Glomerular visceral epithelial cell (primary cell): ENCODE measurements around the gene NCAPD3.
"Not testable (repeated sequence)": the region's sequence is repeated elsewhere in the genome, so short reads cannot be mapped to it uniquely, and the experiment has no call there.

Source experiments
- DNase-seq: peaks from one replicate; pipeline ENCODE4 v3.0.0-alpha.2; 2016; ENCODE audit errors: extremely low spot score

Gene NCAPD3

DNA sequence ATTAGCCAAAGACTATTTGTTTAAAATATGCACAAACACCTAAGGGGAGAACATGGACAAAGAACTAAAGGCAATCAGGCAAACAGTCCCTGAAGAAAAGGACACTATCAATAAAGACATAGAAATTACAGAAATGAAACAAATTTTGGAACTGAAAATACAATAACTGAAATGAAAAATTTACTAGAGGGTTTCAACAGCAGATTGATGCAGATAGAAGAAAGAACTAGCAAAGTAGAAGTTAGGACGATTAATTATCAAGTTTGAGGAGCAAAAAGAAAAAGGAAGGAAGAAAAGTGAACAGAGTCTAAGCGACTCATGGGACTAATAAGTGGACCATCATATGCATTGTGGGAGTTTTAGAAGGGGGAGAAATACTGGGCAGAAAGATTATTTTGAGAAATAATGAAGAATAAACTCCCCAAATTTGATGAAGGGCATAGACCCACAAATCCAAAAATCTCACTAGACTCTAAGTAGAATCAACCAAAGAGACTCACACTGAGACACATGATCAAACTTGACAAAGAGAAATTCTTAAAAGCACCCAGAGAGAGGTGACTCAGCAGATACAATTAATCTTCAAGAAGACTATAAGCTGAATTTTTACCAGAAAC, 92.0 kb downstream of the NCAPD3 start:
- DNase-seq = no peak

GRCh38 chr11:134126217-134126822, 97.4 kb downstream of the NCAPD3 start:
- no peak for DNase-seq

- DNase-seq = no peak
Measured at GRCh38 chr11:134125507-134125906, 98.3 kb downstream of the NCAPD3 start.

- no peak for DNase-seq
Measured at GRCh38 chr11:134124660-134125451, 98.9 kb downstream of the NCAPD3 start.

- DNase-seq = no peak
Measured at GRCh38 chr11:134120921-134121526, 102.7 kb downstream of the NCAPD3 start.

DNA sequence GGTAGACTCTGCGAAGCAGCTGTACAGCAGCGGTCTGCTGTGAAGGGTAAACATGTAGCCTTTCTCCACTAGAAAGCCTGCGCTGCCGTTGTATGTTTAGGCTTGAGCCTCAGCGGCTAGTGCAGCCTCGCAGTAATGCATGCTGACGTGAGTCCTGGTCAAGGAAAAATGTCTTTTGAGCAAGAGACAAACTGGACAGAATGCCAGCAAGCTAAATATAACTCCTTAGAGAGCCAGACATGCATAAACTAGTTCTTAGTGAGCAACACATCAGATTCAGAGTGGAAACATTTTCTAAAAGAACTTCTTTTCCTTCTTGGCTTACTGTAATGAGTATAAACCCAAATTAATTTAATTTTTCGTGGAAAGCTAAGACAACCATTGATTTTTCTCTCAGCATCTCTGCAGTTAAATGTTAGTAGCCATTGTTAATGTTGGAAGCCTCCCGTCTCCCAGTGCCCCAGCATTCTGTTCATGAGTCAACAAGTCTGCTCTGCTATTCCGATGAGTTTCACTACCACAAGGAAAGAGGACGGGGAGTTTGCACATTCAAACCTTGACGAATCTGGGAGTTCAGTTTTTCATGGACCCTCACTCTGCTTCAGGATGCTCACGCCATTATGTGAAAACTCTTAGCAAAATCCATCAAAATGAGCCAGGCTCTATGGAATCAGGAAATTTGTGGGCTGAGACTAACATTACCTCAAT, 103.5 kb downstream of the NCAPD3 start:
- DNase-seq = no peak

- DNase-seq = no peak
Measured at GRCh38 chr11:134119094-134119493, 104.7 kb downstream of the NCAPD3 start.

DNA sequence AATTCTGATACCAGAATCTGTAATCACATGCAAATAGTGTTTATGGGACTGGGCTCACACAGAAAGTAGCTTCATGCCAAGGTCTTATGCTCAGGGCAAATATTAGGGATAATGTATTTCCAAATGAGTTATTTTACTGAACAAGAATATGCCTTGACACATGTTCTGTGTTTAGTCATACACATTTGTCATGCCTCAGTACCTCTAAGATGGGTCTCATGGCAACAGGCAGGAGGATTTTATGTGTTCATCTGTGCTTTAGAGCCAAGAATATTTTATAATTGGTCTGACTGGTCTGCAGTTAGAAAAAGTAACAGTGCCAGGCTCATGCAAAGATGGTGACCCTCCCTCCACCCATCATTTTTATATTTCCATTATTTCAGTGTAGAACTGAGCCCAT, 105.8 kb downstream of the NCAPD3 start:
- no peak for DNase-seq

GRCh38 chr11:134116210-134116609, 107.6 kb downstream of the NCAPD3 start:
- DNase-seq = no peak

- DNase-seq = not testable (repeated sequence)
Measured at GRCh38 chr11:134113787-134114186, 110.0 kb downstream of the NCAPD3 start.

- no peak for DNase-seq
Measured at GRCh38 chr11:134110252-134110815, 113.4 kb downstream of the NCAPD3 start.
